ENCODE results near the gene BHLHA9. TPM values are rescaled to one million over a fixed set of nuclear protein-coding genes. Genes with fewer than 3 reads are reported as not detected.

BHLHA9 gene
- not detected in 2 replicates for total RNA-seq

- no peaks in the 10 kb centered on the region for H3K9me3 ChIP-seq (ENCODE audit: low read depth, low read length)
- TF ChIP-seq CTCF (IDR thresholded peaks at IDR 0.05; ENCODE audit: extremely low read depth, low read depth, low read length), result no peak
- H3K4me1 ChIP-seq (ENCODE audit: insufficient read depth, low read length), result peaks cover 4% of the 10 kb centered on the region
- H3K36me3 ChIP-seq (ENCODE audit: insufficient read depth, low read length), result no peaks in the 10 kb centered on the region
- H2AFZ ChIP-seq (ENCODE audit: low read length), result no peak within 1 kb of the TSS
- H4K20me1 ChIP-seq (ENCODE audit: insufficient read depth, low read length), result no peaks in the 10 kb centered on the region
- no peak within 1 kb of the TSS for H3K4me3 ChIP-seq (ENCODE audit: insufficient read depth, low read length)
- no peaks in the 10 kb centered on the region for H3K79me2 ChIP-seq (ENCODE audit: insufficient read depth, low read length)
- no peak within 1 kb of the TSS for H3K4me2 ChIP-seq (ENCODE audit: insufficient read depth, low read length)
- DNase-seq (ENCODE audit: insufficient read length, low spot score, missing footprints), result peak; percentile 44
- H3K27ac ChIP-seq (ENCODE audit: low read depth, low read length), result no peak within 1 kb of the TSS
- peaks cover 28% of the 10 kb centered on the region for H3K27me3 ChIP-seq (ENCODE audit: insufficient read depth, low read length)
These were observed at the start of gene BHLHA9 for GRCh38 chr17:1270210-1271029. BHLHA9 (plus strand) TSS chr17:1270444; CDS start chr17:1270564, 120 bp downstream.

GRCh38 chr17:1221209-1221608 lies 49.0 kb upstream of the BHLHA9 start:
- Histone ChIP-seq H3K9me3 (ENCODE audit: low read depth, low read length) (no peaks in the 10 kb centered on the region), H3K36me3 (ENCODE audit: insufficient read depth, low read length) (no peaks in the 10 kb centered on the region), H3K27me3 (ENCODE audit: insufficient read depth, low read length) (peaks cover 25% of the 10 kb centered on the region), H3K4me3 (ENCODE audit: insufficient read depth, low read length) (no peak overlapping the region), H3K27ac (ENCODE audit: low read depth, low read length) (no peak overlapping the region), H3K4me1 (ENCODE audit: insufficient read depth, low read length) (no peaks in the 10 kb centered on the region), H4K20me1 (ENCODE audit: insufficient read depth, low read length) (no peaks in the 10 kb centered on the region), H3K79me2 (ENCODE audit: insufficient read depth, low read length) (no peaks in the 10 kb centered on the region), H2AFZ (ENCODE audit: low read length) (no peak overlapping the region), H3K4me2 (ENCODE audit: insufficient read depth, low read length) (no peak overlapping the region)
- DNase-seq (ENCODE audit: insufficient read length, low spot score, missing footprints), result no peak
- no peak for TF ChIP-seq CTCF (IDR thresholded peaks at IDR 0.05; ENCODE audit: extremely low read depth, low read depth, low read length)

DNA sequence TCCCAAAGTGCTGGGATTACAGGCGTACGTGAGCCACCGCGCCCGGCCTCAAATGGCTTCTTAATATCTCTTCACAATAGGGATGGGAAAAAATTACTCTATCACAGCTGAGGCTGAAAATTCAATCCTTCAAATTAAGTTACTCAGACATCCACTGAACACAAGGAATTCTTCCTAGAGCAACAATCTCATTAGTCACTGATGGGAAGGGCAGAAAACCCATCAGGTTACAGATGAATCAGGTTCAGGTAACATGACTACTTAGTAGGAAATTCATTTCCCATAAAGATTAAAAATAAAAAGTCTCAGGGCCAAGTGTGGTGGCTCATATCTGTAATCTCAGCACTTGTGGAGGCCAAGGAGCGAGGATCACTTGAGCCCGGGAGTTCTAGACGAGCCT lies 47.9 kb upstream of the BHLHA9 start:
- H2AFZ ChIP-seq (ENCODE audit: low read length), result no peak overlapping the region
- DNase-seq (ENCODE audit: insufficient read length, low spot score, missing footprints), result no peak
- no peaks in the 10 kb centered on the region for H3K4me1 ChIP-seq (ENCODE audit: insufficient read depth, low read length)
- no peak overlapping the region for H3K27ac ChIP-seq (ENCODE audit: low read depth, low read length)
- no peaks in the 10 kb centered on the region for H3K9me3 ChIP-seq (ENCODE audit: low read depth, low read length)
- no peaks in the 10 kb centered on the region for H3K79me2 ChIP-seq (ENCODE audit: insufficient read depth, low read length)
- no peak overlapping the region for H3K4me3 ChIP-seq (ENCODE audit: insufficient read depth, low read length)
- H3K4me2 ChIP-seq (ENCODE audit: insufficient read depth, low read length), result no peak overlapping the region
- H3K27me3 ChIP-seq (ENCODE audit: insufficient read depth, low read length), result peaks cover 14% of the 10 kb centered on the region
- no peaks in the 10 kb centered on the region for H4K20me1 ChIP-seq (ENCODE audit: insufficient read depth, low read length)
- no peaks in the 10 kb centered on the region for H3K36me3 ChIP-seq (ENCODE audit: insufficient read depth, low read length)
- TF ChIP-seq CTCF (IDR thresholded peaks at IDR 0.05; ENCODE audit: extremely low read depth, low read depth, low read length), result no peak

DNA sequence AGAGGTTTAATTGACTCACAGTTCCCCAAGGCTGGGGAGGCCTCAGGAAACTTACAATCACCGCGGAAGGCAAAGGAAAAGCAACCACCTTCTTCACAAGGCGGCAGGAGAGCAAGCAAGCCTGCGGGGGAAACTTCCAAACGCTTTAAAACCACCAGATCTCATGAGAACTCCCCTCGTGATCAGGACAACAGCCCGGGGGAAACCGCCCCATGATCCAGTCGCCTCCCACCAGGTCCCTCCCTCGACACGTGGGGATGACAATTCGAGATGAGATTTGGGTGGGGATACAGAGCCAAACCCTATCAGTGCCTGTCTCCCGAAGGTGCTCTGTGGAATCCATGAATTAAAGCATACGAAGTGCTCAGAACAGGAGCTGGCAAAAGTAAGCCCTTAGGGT lies 46.6 kb upstream of the BHLHA9 start:
- no peaks in the 10 kb centered on the region for H3K9me3 ChIP-seq (ENCODE audit: low read depth, low read length)
- no peaks in the 10 kb centered on the region for H3K36me3 ChIP-seq (ENCODE audit: insufficient read depth, low read length)
- H3K4me1 ChIP-seq (ENCODE audit: insufficient read depth, low read length), result no peaks in the 10 kb centered on the region
- H4K20me1 ChIP-seq (ENCODE audit: insufficient read depth, low read length), result no peaks in the 10 kb centered on the region
- DNase-seq (ENCODE audit: insufficient read length, low spot score, missing footprints), result no peak
- H3K27me3 ChIP-seq (ENCODE audit: insufficient read depth, low read length), result peaks cover 18% of the 10 kb centered on the region
- H2AFZ ChIP-seq (ENCODE audit: low read length), result no peak overlapping the region
- no peaks in the 10 kb centered on the region for H3K79me2 ChIP-seq (ENCODE audit: insufficient read depth, low read length)
- no peak overlapping the region for H3K4me3 ChIP-seq (ENCODE audit: insufficient read depth, low read length)
- H3K4me2 ChIP-seq (ENCODE audit: insufficient read depth, low read length), result no peak overlapping the region
- no peak for TF ChIP-seq CTCF (IDR thresholded peaks at IDR 0.05; ENCODE audit: extremely low read depth, low read depth, low read length)
- H3K27ac ChIP-seq (ENCODE audit: low read depth, low read length), result no peak overlapping the region

Measured in osteoblast (primary cell).